HCT116 (cell line): Measurements from ENCODE around the gene GALNT2. TPM values are rescaled to one million over a fixed set of nuclear protein-coding genes. Genes with fewer than 3 reads are reported as not detected.

Experiments
- ATAC-seq: fragments of 200-7000 bp; cut with Tn5 transposase; 2 replicates; pipeline ENCODE4 v1.9.1; 2020; ENCODE audit warnings: mild to moderate bottlenecking, moderate library complexity
- BruUV-seq: library from RNA; stranded (reverse); fragments of 400-500 nt; replicated peaks from 2 replicates; lab custom pipeline; 2021; lab: Mats Ljungman, UMichigan
- CTCF ChIA-PET: fragments of 300-600 bp; sonication (Branson Sonifier 250); formaldehyde crosslinking; loops from one replicate; lab custom pipeline; 2021; ENCODE audit warnings: antibody characterized with exemption; lab: Charles Lee
- POLR2A ChIA-PET: fragments of 300-600, 350-600 bp; sonication (Branson Sonifier 250); formaldehyde crosslinking; loops from one replicate; lab custom pipeline; 2021; ENCODE audit warnings: antibody characterized with exemption; lab: Charles Lee
- RAD21 ChIA-PET, 2 experiments: fragments of 300-600 bp; sonication (Branson Sonifier 250); formaldehyde crosslinking; loops; one replicate each; lab custom pipeline; 2023; ENCODE audit warnings: low total read pairs in 2 of 2; ENCODE audit not compliant: uncharacterized antibody in 2 of 2, unreplicated experiment in 2 of 2, low non-redundant PET in 1 of 2; lab: Charles Lee
- DNase-seq: peaks from one replicate; pipeline ENCODE4 v3.0.0-alpha.2; 2010; ENCODE audit warnings: low read depth, low spot score
- H2AFZ ChIP-seq: fragments of 200-600 bp; shearing (Covaris generic), sonication (generic); 2 replicates; pipeline ENCODE4 v1.6.1; 2017; ENCODE audit warnings: low read depth, mixed run types, mixed read lengths, antibody characterized with exemption, low read length; ENCODE audit not compliant: poor library complexity, severe bottlenecking
- H3K27ac ChIP-seq: 2 replicates; pipeline ENCODE4 v1.5.1; 2012; ENCODE audit warnings: low read depth, low read length
- H3K27me3 ChIP-seq: fragments of 200-600 bp; sonication (generic); 2 replicates; pipeline ENCODE4 v1.6.1; 2016; ENCODE audit warnings: mixed run types, low read length, mixed read lengths; ENCODE audit not compliant: insufficient read depth
- H3K36me3 ChIP-seq, 2 experiments: fragments of 200-500 bp in 1 of 2; fragments of 200-600 bp in 1 of 2; sonication (Bioruptor generic) in 1 of 2; sonication (generic) in 1 of 2; 2 replicates each; pipeline versions ENCODE4 v1.5.1 to v1.6.1; 2014 to 2016; ENCODE audit warnings: low read length in 2 of 2, inconsistent platforms in 1 of 2, mixed read lengths in 1 of 2, mixed run types in 1 of 2; ENCODE audit not compliant: insufficient read depth in 2 of 2, control insufficient read depth in 1 of 2
- H3K4me1 ChIP-seq, 2 experiments: fragments of 200-600 bp in 1 of 2; sonication (generic) in 1 of 2; 2 replicates each; pipeline versions ENCODE4 v1.5.1 to v1.6.1; 2012 to 2017; ENCODE audit warnings: low read length in 2 of 2, inconsistent platforms in 1 of 2, mild to moderate bottlenecking in 1 of 2, mixed read lengths in 1 of 2, mixed run types in 1 of 2, moderate library complexity in 1 of 2; ENCODE audit not compliant: insufficient read depth in 2 of 2, control insufficient read depth in 1 of 2
- H3K4me2 ChIP-seq: fragments of 200-600 bp; sonication (generic); 2 replicates; pipeline ENCODE4 v1.6.1; 2017; ENCODE audit warnings: mixed run types, low read length, mixed read lengths
- H3K4me3 ChIP-seq, 2 experiments: fragments of 200-600 bp in 1 of 2; sonication (generic) in 1 of 2; replicated peaks in 1 of 2; 2 replicates each; pipeline ENCODE4 v1.5.1; 2011 to 2016; ENCODE audit warnings: low read length in 2 of 2, control low read depth in 1 of 2, low read depth in 1 of 2, mild to moderate bottlenecking in 1 of 2, mixed read lengths in 1 of 2, mixed run types in 1 of 2
- H3K79me2 ChIP-seq: fragments of 200-600 bp; sonication (generic); 2 replicates; pipeline ENCODE4 v1.6.1; 2017; ENCODE audit warnings: mild to moderate bottlenecking, mixed run types, low read length, moderate library complexity, mixed read lengths; ENCODE audit not compliant: insufficient read depth
- H3K9ac ChIP-seq: fragments of 200-600 bp; sonication (generic); 2 replicates; pipeline ENCODE4 v1.6.1; 2016; ENCODE audit warnings: low read length, mixed read lengths
- H3K9me2 ChIP-seq: fragments of 200-600 bp; sonication (generic), shearing (Covaris generic); 2 replicates; pipeline ENCODE4 v1.6.1; 2017; ENCODE audit warnings: mixed run types, mild to moderate bottlenecking, moderate library complexity; ENCODE audit not compliant: insufficient read depth
- H3K9me3 ChIP-seq, 2 experiments: fragments of 200-500 bp in 1 of 2; fragments of 200-600 bp in 1 of 2; sonication (Bioruptor generic) in 1 of 2; sonication (generic) in 1 of 2; 2 replicates each; pipeline ENCODE4 v1.6.1; 2014 to 2017; ENCODE audit warnings: low read length in 2 of 2, mixed read lengths in 2 of 2, inconsistent platforms in 1 of 2, low read depth in 1 of 2, mild to moderate bottlenecking in 1 of 2, mixed run types in 1 of 2, moderate library complexity in 1 of 2; ENCODE audit not compliant: control insufficient read depth in 1 of 2, insufficient read depth in 1 of 2
- H4K20me1 ChIP-seq: fragments of 200-600 bp; sonication (generic), shearing (Covaris generic); 2 replicates; pipeline ENCODE4 v1.6.1; 2017; ENCODE audit warnings: mixed run types, mild to moderate bottlenecking, moderate library complexity; ENCODE audit not compliant: insufficient read depth
- CBX3 ChIP-seq: IDR thresholded peaks from 2 replicates; pipeline ENCODE4 v1.6.1; 2012; ENCODE audit warnings: low read depth
- EGR1 ChIP-seq: IDR thresholded peaks from 2 replicates; pipeline ENCODE4 v1.6.1; 2012; ENCODE audit warnings: low read depth
- ELF1 ChIP-seq: IDR thresholded peaks from 2 replicates; pipeline ENCODE4 v1.6.1; 2012; ENCODE audit warnings: low read depth, borderline replicate concordance
- EZH2 ChIP-seq: fragments of 200-600 bp; sonication (generic); IDR thresholded peaks from 2 replicates; pipeline ENCODE4 v1.6.1; 2017; ENCODE audit warnings: antibody characterized with exemption, mixed run types
- POLR2A ChIP-seq: IDR thresholded peaks from 2 replicates; pipeline ENCODE4 v1.7.0; 2011; ENCODE audit warnings: borderline replicate concordance; ENCODE audit not compliant: insufficient read depth, insufficient read length; ENCODE audit errors: extremely low read depth
- POLR2AphosphoS5 ChIP-seq: IDR thresholded peaks from 2 replicates; pipeline ENCODE4 v1.6.1; 2011; ENCODE audit warnings: mild to moderate bottlenecking, low read depth, low read length, moderate library complexity
- RAD21 ChIP-seq: IDR thresholded peaks from 2 replicates; pipeline ENCODE4 v1.6.1; 2012; ENCODE audit warnings: low read depth, mild to moderate bottlenecking
- SIN3A ChIP-seq: IDR thresholded peaks from 2 replicates; pipeline ENCODE4 v1.6.1; 2012; ENCODE audit warnings: low read depth
- SP1 ChIP-seq: IDR thresholded peaks from 2 replicates; pipeline ENCODE4 v1.6.1; 2012; ENCODE audit warnings: low read depth
- SRF ChIP-seq: IDR thresholded peaks from 2 replicates; pipeline ENCODE4 v1.6.1; 2012; ENCODE audit warnings: low read depth
- TCF7L2 ChIP-seq: IDR thresholded peaks from 2 replicates; pipeline ENCODE4 v1.7.0; 2011; ENCODE audit warnings: borderline replicate concordance, inconsistent platforms; ENCODE audit not compliant: insufficient read depth, insufficient read length; ENCODE audit errors: extremely low read depth
- YY1 ChIP-seq: IDR thresholded peaks from 2 replicates; pipeline ENCODE4 v1.6.1; 2011; ENCODE audit warnings: low read length, low read depth, moderate library complexity, mild to moderate bottlenecking; ENCODE audit not compliant: insufficient replicate concordance; ENCODE audit errors: extremely low read depth
- ZFX ChIP-seq: fragments of 450-650 bp; IDR thresholded peaks from 2 replicates; pipeline ENCODE4 v1.6.1; 2017
- ZNF274 ChIP-seq: fragments of 200-500 bp; sonication (Bioruptor generic); IDR thresholded peaks from 2 replicates; pipeline ENCODE4 v1.6.1; 2014; ENCODE audit warnings: mild to moderate bottlenecking, low read depth, low read length, inconsistent platforms
- intact Hi-C: fragments of 100-400 bp; cut with micrococcal nuclease; formaldehyde crosslinking; loops from 2 replicates; pipeline ENCODE4 v1.10.0; 2022
- total RNA-seq: library from RNA; stranded (reverse); gene quantifications from one replicate; pipeline ENCODE4 v1.2.1, GENCODE V29; 2021; ENCODE audit not compliant: unreplicated experiment
- TF ChIP-seq, protein P1 (sequence below): IDR thresholded peaks from 2 replicates; pipeline ENCODE4 v1.6.1; 2012
- TF ChIP-seq, protein P2 (sequence below): IDR thresholded peaks from 2 replicates; pipeline ENCODE4 v1.6.1; 2011; ENCODE audit warnings: mild to moderate bottlenecking, low read length, moderate library complexity; ENCODE audit not compliant: insufficient replicate concordance; ENCODE audit errors: extremely low read depth
- TF ChIP-seq, protein P3 (sequence below), 3 experiments: fragments of 200-600 bp in 1 of 3; sonication (generic) in 1 of 3; IDR thresholded peaks in 2 of 3; conservative IDR thresholded peaks in 1 of 3; 2 replicates each; pipeline ENCODE4 v1.5.1; 2012 to 2017; ENCODE audit warnings: low read depth in 2 of 3, low read length in 2 of 3, antibody characterized with exemption in 1 of 3, borderline replicate concordance in 1 of 3, control low read depth in 1 of 3, mild to moderate bottlenecking in 1 of 3, mixed read lengths in 1 of 3, mixed run types in 1 of 3, moderate library complexity in 1 of 3; ENCODE audit not compliant: insufficient read depth in 1 of 3
- TF ChIP-seq, protein P4 (sequence below): IDR thresholded peaks from 2 replicates; pipeline ENCODE4 v1.6.1; 2012

Gene GALNT2
- total RNA-seq, 1 experiment from 2014 or later = 40.8 TPM

DNA sequence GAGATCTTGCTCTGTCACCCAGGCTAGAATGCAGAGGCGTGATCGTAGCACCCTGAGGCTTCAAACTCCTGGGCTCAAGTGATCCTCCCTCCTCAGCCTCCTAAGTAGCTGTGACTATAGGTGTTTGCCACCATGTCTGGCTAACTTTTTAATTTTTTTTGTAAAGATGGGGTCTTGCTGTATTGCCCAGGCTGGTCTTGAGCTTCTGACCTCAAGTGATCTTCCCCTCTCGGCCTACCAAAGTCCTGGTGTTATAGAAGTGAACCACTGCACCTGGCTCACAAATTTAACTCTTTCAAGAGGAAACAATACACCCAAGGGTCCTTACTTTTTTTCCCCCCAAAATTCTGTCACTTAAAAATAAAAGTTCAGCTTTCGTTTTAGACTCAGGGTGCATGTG is 62.3 kb downstream of the GALNT2 start:
- H3K4me2 ChIP-seq = no peak overlapping the region
- no peaks in the 10 kb centered on the region for H3K9me3 ChIP-seq
- H3K9me2 ChIP-seq = no peaks in the 10 kb centered on the region
- no peak overlapping the region for H3K4me3 ChIP-seq
- H3K4me1 ChIP-seq = peaks cover 10 to 28% of the 10 kb centered on the region in 2 experiments
- no TSS peak for BruUV-seq
- H2AFZ ChIP-seq = no peak overlapping the region
- TF ChIP-seq EGR1 (no peak), YY1 (no peak), ELF1 (no peak), POLR2A (no peak), SIN3A (no peak), CBX3 (no peak), TCF7L2 (no peak), ZFX (no peak), SP1 (no peak), SRF (no peak), EZH2 (no peak), ZNF274 (no peak), RAD21 (no peak), POLR2AphosphoS5 (no peak)
- TF ChIP-seq, protein P1, sequence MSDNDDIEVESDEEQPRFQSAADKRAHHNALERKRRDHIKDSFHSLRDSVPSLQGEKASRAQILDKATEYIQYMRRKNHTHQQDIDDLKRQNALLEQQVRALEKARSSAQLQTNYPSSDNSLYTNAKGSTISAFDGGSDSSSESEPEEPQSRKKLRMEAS = no peak
- TF ChIP-seq, protein P2, sequence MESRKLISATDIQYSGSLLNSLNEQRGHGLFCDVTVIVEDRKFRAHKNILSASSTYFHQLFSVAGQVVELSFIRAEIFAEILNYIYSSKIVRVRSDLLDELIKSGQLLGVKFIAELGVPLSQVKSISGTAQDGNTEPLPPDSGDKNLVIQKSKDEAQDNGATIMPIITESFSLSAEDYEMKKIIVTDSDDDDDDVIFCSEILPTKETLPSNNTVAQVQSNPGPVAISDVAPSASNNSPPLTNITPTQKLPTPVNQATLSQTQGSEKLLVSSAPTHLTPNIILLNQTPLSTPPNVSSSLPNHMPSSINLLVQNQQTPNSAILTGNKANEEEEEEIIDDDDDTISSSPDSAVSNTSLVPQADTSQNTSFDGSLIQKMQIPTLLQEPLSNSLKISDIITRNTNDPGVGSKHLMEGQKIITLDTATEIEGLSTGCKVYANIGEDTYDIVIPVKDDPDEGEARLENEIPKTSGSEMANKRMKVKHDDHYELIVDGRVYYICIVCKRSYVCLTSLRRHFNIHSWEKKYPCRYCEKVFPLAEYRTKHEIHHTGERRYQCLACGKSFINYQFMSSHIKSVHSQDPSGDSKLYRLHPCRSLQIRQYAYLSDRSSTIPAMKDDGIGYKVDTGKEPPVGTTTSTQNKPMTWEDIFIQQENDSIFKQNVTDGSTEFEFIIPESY = no peak
- TF ChIP-seq, protein P3, sequence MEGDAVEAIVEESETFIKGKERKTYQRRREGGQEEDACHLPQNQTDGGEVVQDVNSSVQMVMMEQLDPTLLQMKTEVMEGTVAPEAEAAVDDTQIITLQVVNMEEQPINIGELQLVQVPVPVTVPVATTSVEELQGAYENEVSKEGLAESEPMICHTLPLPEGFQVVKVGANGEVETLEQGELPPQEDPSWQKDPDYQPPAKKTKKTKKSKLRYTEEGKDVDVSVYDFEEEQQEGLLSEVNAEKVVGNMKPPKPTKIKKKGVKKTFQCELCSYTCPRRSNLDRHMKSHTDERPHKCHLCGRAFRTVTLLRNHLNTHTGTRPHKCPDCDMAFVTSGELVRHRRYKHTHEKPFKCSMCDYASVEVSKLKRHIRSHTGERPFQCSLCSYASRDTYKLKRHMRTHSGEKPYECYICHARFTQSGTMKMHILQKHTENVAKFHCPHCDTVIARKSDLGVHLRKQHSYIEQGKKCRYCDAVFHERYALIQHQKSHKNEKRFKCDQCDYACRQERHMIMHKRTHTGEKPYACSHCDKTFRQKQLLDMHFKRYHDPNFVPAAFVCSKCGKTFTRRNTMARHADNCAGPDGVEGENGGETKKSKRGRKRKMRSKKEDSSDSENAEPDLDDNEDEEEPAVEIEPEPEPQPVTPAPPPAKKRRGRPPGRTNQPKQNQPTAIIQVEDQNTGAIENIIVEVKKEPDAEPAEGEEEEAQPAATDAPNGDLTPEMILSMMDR (IDR thresholded peaks at IDR 0.05 in 2 of 3, conservative IDR thresholded peaks at IDR 0.05 in 1 of 3; ENCODE audit: borderline replicate concordance in 1 of 3, insufficient read depth in 1 of 3, low read depth in 2 of 3, low read length in 2 of 3) = no peak
- TF ChIP-seq, protein P4, sequence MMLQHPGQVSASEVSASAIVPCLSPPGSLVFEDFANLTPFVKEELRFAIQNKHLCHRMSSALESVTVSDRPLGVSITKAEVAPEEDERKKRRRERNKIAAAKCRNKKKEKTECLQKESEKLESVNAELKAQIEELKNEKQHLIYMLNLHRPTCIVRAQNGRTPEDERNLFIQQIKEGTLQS = no peak
- RAD21 ChIA-PET = no interaction called here
- no peak overlapping the region for H3K27ac ChIP-seq
- no peaks in the 10 kb centered on the region for H3K79me2 ChIP-seq
- POLR2A ChIA-PET = no interaction called here
- H4K20me1 ChIP-seq = no peaks in the 10 kb centered on the region
- ATAC-seq (no peak), DNase-seq (no peak)
- CTCF ChIA-PET = no interaction called here
- no peaks in the 10 kb centered on the region for H3K36me3 ChIP-seq
- no peak overlapping the region for H3K9ac ChIP-seq
- intact Hi-C loops = no loop called here
- H3K27me3 ChIP-seq = no peaks in the 10 kb centered on the region
